GM13976 (cell line): ENCODE data around the gene STAT5B.

Experiments
- DNase-seq: peaks from one replicate; pipeline ENCODE4 v3.0.0; 2012; ENCODE audit warnings: low spot score
- in situ Hi-C: fragments of 300-500 bp; cut with MboI; formaldehyde crosslinking; loops from one replicate; pipeline ENCODE4 v1.12.0; 2022; ENCODE audit warnings: low sequenced_read_pairs, mixed read lengths, inconsistent platforms; ENCODE audit not compliant: unreplicated experiment
- TF ChIP-seq, protein P1 (sequence below): IDR thresholded peaks from 2 replicates; pipeline ENCODE4 v1.5.1; 2012; ENCODE audit warnings: borderline replicate concordance, mild to moderate bottlenecking; ENCODE audit not compliant: insufficient read depth; ENCODE audit errors: extremely low read depth, missing control alignments, control extremely low read depth

STAT5B gene

DNA sequence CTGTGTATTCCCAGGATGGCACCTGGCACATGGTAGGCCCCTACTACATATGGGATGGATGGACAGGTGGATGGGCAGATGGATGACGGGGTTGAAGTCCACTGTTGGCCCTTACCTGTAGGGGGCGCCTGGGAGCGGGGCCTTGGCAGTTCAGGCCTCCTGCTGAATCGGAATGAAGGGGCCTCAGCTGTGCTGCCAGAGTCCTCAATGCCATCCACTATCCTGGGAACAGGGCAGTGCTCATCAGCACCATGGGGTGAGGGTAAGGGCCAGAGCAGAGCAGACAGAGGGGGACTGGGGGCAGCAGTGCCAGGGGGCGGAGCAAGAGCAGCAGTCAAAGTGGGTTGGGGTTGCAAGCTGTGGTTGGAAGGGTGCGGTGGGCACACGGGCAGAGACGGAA lies 113.1 kb downstream of the STAT5B start:
- TF ChIP-seq, protein P1, sequence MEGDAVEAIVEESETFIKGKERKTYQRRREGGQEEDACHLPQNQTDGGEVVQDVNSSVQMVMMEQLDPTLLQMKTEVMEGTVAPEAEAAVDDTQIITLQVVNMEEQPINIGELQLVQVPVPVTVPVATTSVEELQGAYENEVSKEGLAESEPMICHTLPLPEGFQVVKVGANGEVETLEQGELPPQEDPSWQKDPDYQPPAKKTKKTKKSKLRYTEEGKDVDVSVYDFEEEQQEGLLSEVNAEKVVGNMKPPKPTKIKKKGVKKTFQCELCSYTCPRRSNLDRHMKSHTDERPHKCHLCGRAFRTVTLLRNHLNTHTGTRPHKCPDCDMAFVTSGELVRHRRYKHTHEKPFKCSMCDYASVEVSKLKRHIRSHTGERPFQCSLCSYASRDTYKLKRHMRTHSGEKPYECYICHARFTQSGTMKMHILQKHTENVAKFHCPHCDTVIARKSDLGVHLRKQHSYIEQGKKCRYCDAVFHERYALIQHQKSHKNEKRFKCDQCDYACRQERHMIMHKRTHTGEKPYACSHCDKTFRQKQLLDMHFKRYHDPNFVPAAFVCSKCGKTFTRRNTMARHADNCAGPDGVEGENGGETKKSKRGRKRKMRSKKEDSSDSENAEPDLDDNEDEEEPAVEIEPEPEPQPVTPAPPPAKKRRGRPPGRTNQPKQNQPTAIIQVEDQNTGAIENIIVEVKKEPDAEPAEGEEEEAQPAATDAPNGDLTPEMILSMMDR, result peak; percentile 45
- in situ Hi-C loops, result no loop called here
- DNase-seq, result peak; percentile 70

DNA sequence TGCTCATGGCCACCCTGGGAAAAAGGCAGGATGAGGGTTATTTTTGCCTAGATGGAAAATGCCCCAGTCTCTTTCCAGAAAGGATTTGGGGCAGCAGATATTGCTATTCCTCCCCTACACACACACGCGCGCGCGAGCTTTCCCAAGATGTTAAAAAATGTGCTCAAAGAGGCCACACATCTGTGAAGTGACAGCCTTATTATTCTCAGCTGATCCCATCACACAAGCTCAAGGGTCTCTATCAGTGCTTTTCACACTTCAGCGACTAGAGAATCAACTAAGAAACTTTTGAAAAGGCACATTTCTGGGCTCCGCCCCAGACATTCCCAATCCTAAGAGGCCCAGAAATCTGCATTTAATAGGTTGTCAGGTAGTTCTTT lies 115.7 kb downstream of the STAT5B start:
- in situ Hi-C loops, result no loop called here
- TF ChIP-seq, protein P1, result no peak
- no peak for DNase-seq

DNA sequence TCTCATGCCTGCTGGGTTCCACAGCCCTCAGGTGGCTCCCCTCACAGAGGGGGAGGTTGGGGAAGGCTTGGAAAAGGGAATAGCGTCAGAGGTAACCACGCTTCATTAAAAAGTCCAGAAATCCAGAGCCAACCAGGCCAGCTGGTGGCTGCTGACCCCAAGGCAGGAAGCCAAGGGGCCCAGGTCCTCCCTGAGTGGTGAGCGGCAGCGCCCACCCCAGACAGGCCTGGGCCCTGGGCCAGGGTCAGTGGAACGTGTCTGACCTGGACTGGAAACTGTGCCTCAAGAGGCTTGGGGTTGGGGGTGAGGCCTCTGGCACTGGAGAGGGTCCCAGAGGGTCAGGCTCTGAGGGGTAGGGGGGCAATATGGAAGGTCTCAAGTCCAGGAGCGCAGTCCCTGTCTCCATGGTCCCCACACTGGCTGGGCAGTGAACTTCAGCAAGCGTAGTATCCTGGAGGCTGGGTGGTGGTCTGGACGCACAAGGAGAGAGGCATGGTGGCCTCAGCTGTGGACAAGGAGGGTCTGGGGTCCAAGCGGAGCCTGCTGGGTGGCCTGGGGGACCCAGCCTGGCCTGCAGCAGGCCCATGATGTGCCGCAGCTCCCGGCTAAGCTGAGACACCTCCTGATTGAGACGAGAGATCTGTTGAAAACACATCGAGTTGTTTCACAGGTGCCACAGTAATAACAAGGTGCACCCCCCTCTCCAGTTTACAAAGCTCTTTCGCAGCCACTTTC lies 116.2 kb downstream of the STAT5B start:
- no peak for DNase-seq
- in situ Hi-C loops, result no loop called here
- TF ChIP-seq, protein P1, result no peak

DNA sequence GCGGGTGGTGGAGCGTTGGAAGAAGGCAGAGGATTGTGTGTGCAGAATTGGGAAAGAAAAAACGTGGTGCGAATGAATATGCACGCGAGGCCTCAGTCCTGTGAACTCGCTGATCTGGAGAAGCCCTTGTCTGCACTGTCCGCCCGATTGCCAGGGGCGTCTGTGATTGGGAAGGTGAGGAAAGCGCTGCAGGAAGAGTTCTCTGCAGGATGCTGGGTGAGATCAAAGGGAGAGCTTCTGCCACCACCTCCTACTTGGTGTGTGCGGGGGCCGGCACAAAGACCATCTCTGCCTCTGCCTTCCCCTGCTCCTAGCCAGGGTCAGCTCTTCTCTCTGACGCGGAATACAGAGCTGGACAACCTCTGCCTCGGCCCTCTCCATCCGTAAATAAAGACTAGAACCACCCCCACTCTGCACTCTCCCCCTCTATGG lies 120.6 kb downstream of the STAT5B start:
- in situ Hi-C loops, result no loop called here
- DNase-seq, result no peak
- TF ChIP-seq, protein P1, result no peak

DNA sequence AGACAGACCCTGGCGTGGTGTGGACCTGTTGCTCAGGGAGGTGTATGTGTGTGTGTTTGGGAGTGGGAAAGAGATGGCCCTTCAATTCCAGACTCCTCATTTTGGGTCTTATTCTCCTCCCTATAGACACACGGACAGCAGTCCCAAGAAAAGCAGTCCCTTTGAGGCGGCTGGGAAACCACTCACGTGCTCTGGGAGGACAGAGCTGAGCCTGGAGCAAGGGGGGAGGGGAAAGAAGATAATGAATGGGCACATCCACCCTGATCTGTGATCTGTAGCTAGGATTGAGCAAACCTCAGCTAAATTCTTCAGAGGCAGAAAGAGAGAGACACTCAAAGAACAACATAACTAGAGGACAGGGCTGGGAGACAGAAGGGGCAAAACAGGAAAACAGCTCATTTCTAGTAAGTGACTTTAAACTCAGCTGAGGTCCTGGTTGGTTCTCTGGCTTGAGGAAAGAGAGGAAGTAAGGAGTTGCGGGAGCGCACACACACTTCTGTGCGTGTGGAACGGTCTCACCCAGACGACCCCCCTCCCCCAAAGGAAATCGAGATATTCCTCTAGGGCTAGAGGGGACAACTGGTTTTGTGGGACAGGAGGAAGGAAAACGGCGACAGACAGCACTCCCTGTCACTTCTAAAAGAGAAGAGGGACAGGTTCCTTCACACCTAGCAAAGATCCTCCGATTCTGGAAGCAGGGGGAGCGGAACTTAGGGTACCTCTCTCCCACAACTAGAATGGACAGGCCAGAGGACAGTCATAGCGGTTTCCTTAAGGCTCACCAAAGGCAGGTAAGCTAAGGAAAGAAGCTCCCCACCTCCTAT lies 122.1 kb downstream of the STAT5B start:
- no peak for DNase-seq
- TF ChIP-seq, protein P1, result no peak
- in situ Hi-C loops, result no loop called here
